GM19397 (cell line): ENCODE data around the gene MAG.
A peak's percentile ranks its signal among the peaks of the same experiment; 100 is the strongest.

Experiments used
- ATAC-seq: cut with Tn5 transposase; IDR thresholded peaks from one replicate; pipeline ENCODE4 v1.9.1; 2021; ENCODE audit warnings: mild to moderate bottlenecking, moderate library complexity; ENCODE audit not compliant: unreplicated experiment

Gene MAG

DNA sequence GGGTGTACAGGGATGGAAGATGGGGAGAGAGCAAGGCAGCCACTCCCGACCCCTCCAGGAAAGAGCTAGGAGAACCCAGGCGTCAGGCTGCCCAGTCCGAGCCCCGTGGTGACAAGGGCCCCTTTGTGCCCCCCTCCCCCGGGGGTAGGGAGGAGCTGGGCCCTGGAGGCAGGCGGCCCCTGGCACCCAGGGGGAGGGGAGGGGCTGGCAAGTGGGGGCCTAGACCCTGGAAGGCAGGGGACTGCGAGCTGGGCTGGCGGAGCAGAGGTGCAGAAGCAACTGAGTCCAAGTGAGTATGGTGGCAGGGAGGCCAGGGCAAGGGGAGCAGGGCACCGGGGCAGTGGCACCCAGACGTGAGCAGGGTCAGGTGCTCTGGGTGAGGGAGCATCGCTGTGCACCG lies at the start of gene MAG:
Gene MAG (plus strand): TSS at position 246 of the 400 bp plus-strand sequence. CDS start 3,248 bp downstream, outside the sequence.
- no peak for ATAC-seq

DNA sequence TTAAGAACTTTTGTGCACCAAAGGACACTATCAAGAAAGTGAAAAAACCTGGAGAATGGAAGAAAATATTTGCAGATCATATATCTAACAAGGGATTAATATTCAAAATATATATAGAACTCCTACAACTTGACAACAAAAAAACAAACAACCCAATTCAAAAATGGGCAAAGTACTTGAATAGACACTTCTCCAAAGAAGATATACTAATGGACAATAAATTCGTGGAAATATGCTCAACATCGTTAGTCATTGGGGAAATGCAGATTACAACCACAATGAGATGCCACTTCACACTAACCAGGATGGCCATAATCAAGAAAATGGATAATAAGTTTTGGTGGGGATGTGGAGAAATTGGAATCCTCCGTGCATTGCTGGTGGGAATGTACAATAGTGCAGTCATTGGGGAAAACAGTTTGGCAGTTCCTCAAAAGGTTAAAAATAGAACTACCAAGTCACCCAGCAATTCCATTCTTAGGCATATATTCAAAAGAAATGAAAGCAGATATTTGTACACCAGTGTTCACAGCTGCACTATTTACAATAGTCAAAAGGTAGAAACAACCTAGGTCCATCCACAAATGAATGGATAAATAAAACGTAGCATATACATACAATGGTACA lies 45.4 kb upstream of the MAG start:
- no peak for ATAC-seq

- ATAC-seq = peak; percentile 26
Measured at GRCh38 chr19:35247526-35248309, 44.2 kb upstream of the MAG start.

DNA sequence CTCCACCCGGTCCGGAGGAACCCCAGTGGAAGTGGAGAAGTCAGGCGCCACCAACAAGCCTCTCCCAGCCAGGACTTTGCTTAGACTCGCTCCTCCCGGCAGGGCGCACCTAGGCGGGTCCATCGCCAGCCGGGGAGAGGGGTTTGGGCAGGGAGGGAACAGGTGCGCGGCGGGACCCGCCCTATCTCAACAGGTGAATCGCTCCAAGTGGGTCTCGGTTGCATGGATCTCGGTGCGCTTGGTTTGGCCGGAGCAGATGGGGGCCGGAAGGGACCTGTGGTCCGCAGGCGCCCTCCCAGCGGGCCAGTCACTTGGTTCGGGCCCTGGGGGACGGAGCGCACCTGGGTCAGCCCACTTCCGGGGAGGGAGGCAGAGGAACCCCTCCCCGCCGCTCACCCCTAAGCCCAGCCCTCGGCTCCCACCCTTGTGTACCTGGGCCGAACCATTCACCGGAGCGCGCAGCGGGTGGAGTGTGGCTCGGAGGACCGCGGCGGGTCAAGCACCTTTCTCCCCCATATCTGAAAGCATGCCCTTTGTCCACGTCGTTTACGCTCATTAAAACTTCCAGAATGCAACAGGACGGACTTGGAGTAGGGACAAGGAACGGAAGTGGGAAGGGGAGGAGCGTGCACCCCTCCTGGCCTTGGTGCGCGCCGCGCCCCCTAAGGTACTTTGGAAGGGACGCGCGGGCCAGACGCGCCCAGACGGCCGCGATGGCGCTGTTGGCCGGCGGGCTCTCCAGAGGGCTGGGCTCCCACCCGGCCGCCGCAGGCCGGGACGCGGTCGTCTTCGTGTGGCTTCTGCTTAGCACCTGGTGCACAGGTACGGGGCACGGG lies 43.4 kb upstream of the MAG start, which contains the start of gene LSR:
Gene LSR (plus strand): TSS at position 693 of the 836 bp plus-strand sequence. CDS start 21 bp downstream, at position 714.
- ATAC-seq = peak; percentile 83

GRCh38 chr19:35249146-35249847 lies 42.7 kb upstream of the MAG start:
- no peak for ATAC-seq

GRCh38 chr19:35249848-35250711 lies 41.9 kb upstream of the MAG start:
- ATAC-seq = no peak

- ATAC-seq = no peak
Measured at GRCh38 chr19:35251456-35251855, 40.5 kb upstream of the MAG start.

DNA sequence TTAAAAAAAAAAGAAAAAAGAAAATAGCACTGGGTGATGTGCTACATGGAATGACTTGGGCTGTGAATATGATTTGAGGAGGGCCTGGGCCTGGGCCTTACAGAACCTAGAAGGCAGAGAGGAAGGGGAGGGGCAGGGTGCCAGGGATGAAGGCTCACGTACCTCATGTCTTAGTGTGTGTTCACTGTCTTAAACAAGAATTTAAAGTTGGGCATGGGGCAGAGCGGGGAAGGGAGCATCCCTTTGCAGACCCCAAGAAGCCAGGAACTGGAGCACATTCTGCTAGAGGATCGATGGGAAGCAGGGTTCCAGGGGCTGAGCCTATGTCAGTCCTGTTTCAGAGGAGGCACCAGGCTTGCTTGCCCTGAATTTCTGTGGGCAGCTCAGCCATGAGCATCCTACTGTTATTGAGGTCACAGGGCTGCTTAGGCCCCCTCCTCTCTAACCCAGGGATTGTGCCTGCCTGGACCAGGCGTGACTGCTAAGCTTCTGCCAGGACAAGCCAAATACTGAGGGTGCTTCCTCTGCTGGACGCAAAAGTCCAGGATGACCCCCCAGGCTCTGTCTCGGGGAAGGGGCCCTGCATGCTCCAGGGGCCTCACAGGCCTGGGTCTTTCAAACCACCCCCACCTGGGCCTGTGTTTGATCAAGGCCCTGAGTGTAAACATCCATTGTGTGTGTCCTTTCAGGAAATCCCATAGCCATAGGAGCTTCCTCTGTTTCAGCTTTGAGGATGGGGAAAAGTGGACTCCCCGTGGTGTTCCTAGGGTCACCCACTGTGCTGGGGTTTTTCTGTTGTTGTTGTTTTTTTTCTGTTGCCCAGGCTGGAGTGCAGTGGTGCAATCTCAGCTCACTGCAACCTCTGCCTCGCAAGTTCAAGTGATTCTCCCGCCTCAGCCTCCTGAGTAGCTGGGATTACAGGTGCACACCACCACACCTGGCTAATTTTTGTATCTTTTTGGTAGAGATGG lies 38.4 kb upstream of the MAG start:
- no peak for ATAC-seq

GRCh38 chr19:35254341-35255297 lies 37.3 kb upstream of the MAG start:
- ATAC-seq = no peak

- ATAC-seq = no peak
Measured at GRCh38 chr19:35256566-35256965, 35.4 kb upstream of the MAG start.

- no peak for ATAC-seq
Measured at GRCh38 chr19:35257113-35257461, 34.9 kb upstream of the MAG start.

GRCh38 chr19:35260694-35261304 lies 31.2 kb upstream of the MAG start:
- ATAC-seq = no peak

- no peak for ATAC-seq
Measured at GRCh38 chr19:35261356-35262100, 30.4 kb upstream of the MAG start.

GRCh38 chr19:35262101-35262761 lies 29.7 kb upstream of the MAG start:
- ATAC-seq = no peak

- ATAC-seq = no peak
Measured at GRCh38 chr19:35264268-35265125, 27.5 kb upstream of the MAG start.
